Measurements from ENCODE around the gene LGALS12.

LGALS12 gene

GRCh38 chr11:63504054-63504453, 1.8 kb upstream of the LGALS12 start:
- no peak overlapping the region for H3K4me3 ChIP-seq (ENCODE audit: low read length in 2 of 2)
- H3K27me3 ChIP-seq (ENCODE audit: control insufficient read depth in 1 of 2, insufficient read depth in 2 of 2, low read length in 2 of 2) = no peaks in the 10 kb centered on the region
- H3K9ac ChIP-seq (ENCODE audit: low read length in 2 of 2) = no peak overlapping the region
- no peak overlapping the region for H3K27ac ChIP-seq (ENCODE audit: low read length)
- H3K9me3 ChIP-seq (ENCODE audit: control insufficient read depth in 2 of 2, low read length in 2 of 2) = peaks cover 5 to 11% of the 10 kb centered on the region in 2 donors
- no peaks in the 10 kb centered on the region for H3K36me3 ChIP-seq (ENCODE audit: control insufficient read depth in 2 of 2, insufficient read depth in 2 of 2, low read length in 2 of 2)
- peaks cover 7% of the 10 kb centered on the region for H3K4me1 ChIP-seq (ENCODE audit: control insufficient read depth, insufficient read depth, low read length)

- Histone ChIP-seq H3K4me3 (ENCODE audit: low read length in 2 of 2) (no peak overlapping the region), H3K9ac (ENCODE audit: low read length in 2 of 2) (no peak overlapping the region), H3K36me3 (ENCODE audit: control insufficient read depth in 2 of 2, insufficient read depth in 2 of 2, low read length in 2 of 2) (no peaks in the 10 kb centered on the region), H3K9me3 (ENCODE audit: control insufficient read depth in 2 of 2, low read length in 2 of 2) (peaks cover under 1 to 8% of the 10 kb centered on the region in 2 donors), H3K4me1 (ENCODE audit: control insufficient read depth, insufficient read depth, low read length) (peaks cover 7% of the 10 kb centered on the region), H3K27ac (ENCODE audit: low read length) (no peak overlapping the region), H3K27me3 (ENCODE audit: control insufficient read depth in 1 of 2, insufficient read depth in 2 of 2, low read length in 2 of 2) (no peaks in the 10 kb centered on the region)
These were observed 824 bp upstream of the LGALS12 start for GRCh38 chr11:63504933-63505586.

- H3K27me3 ChIP-seq (ENCODE audit: control insufficient read depth in 1 of 2, insufficient read depth in 2 of 2, low read length in 2 of 2) = no peaks in the 10 kb centered on the region
- no peak overlapping the region for H3K27ac ChIP-seq (ENCODE audit: low read length)
- no peak overlapping the region for H3K4me3 ChIP-seq (ENCODE audit: low read length in 2 of 2)
- H3K36me3 ChIP-seq (ENCODE audit: control insufficient read depth in 2 of 2, insufficient read depth in 2 of 2, low read length in 2 of 2) = no peaks in the 10 kb centered on the region
- no peak overlapping the region for H3K9ac ChIP-seq (ENCODE audit: low read length in 2 of 2)
- H3K9me3 ChIP-seq (ENCODE audit: control insufficient read depth in 2 of 2, low read length in 2 of 2) = no peaks in the 10 kb centered on the region
- H3K4me1 ChIP-seq (ENCODE audit: control insufficient read depth, insufficient read depth, low read length) = peaks cover 12% of the 10 kb centered on the region
These were observed 992 bp downstream of the LGALS12 start for GRCh38 chr11:63506876-63507275.

GRCh38 chr11:63507511-63507910, 1.6 kb downstream of the LGALS12 start:
- Histone ChIP-seq H3K9ac (ENCODE audit: low read length in 2 of 2) (no peak overlapping the region), H3K27ac (ENCODE audit: low read length) (no peak overlapping the region), H3K9me3 (ENCODE audit: control insufficient read depth in 2 of 2, low read length in 2 of 2) (no peaks in the 10 kb centered on the region), H3K4me3 (ENCODE audit: low read length in 2 of 2) (no peak overlapping the region), H3K36me3 (ENCODE audit: control insufficient read depth in 2 of 2, insufficient read depth in 2 of 2, low read length in 2 of 2) (no peaks in the 10 kb centered on the region), H3K27me3 (ENCODE audit: control insufficient read depth in 1 of 2, insufficient read depth in 2 of 2, low read length in 2 of 2) (no peaks in the 10 kb centered on the region), H3K4me1 (ENCODE audit: control insufficient read depth, insufficient read depth, low read length) (peaks cover 12% of the 10 kb centered on the region)

GRCh38 chr11:63508009-63508408, 2.1 kb downstream of the LGALS12 start:
- no peak overlapping the region for H3K27ac ChIP-seq (ENCODE audit: low read length)
- H3K4me3 ChIP-seq (ENCODE audit: low read length in 2 of 2) = no peak overlapping the region
- no peak overlapping the region for H3K9ac ChIP-seq (ENCODE audit: low read length in 2 of 2)

GRCh38 chr11:63508745-63509144, 2.9 kb downstream of the LGALS12 start:
- Histone ChIP-seq H3K4me3 (ENCODE audit: low read length in 2 of 2) (no peak overlapping the region), H3K9ac (ENCODE audit: low read length in 2 of 2) (no peak overlapping the region)

More at GRCh38 chr11:63508009-63508408, 2.1 kb downstream of the LGALS12 start:
- peaks cover 12% of the 10 kb centered on the region for H3K4me1 ChIP-seq (ENCODE audit: control insufficient read depth, insufficient read depth, low read length)
- no peaks in the 10 kb centered on the region for H3K9me3 ChIP-seq (ENCODE audit: control insufficient read depth in 2 of 2, low read length in 2 of 2)
- H3K36me3 ChIP-seq (ENCODE audit: control insufficient read depth in 2 of 2, insufficient read depth in 2 of 2, low read length in 2 of 2) = no peaks in the 10 kb centered on the region
- H3K27me3 ChIP-seq (ENCODE audit: control insufficient read depth in 1 of 2, insufficient read depth in 2 of 2, low read length in 2 of 2) = no peaks in the 10 kb centered on the region

GRCh38 chr11:63510360-63511047, 4.6 kb downstream of the LGALS12 start:
- Histone ChIP-seq H3K9me3 (ENCODE audit: control insufficient read depth in 2 of 2, low read length in 2 of 2) (no peaks in the 10 kb centered on the region), H3K36me3 (ENCODE audit: control insufficient read depth in 2 of 2, insufficient read depth in 2 of 2, low read length in 2 of 2) (no peaks in the 10 kb centered on the region), H3K27ac (ENCODE audit: low read length) (no peak overlapping the region), H3K4me3 (ENCODE audit: low read length in 2 of 2) (no peak overlapping the region), H3K9ac (ENCODE audit: low read length in 2 of 2) (no peak overlapping the region), H3K4me1 (ENCODE audit: control insufficient read depth, insufficient read depth, low read length) (peaks cover 5% of the 10 kb centered on the region), H3K27me3 (ENCODE audit: control insufficient read depth in 1 of 2, insufficient read depth in 2 of 2, low read length in 2 of 2) (no peaks in the 10 kb centered on the region)

More at GRCh38 chr11:63508745-63509144, 2.9 kb downstream of the LGALS12 start:
- Histone ChIP-seq H3K4me1 (ENCODE audit: control insufficient read depth, insufficient read depth, low read length) (peaks cover 12% of the 10 kb centered on the region), H3K27me3 (ENCODE audit: control insufficient read depth in 1 of 2, insufficient read depth in 2 of 2, low read length in 2 of 2) (no peaks in the 10 kb centered on the region), H3K27ac (ENCODE audit: low read length) (no peak overlapping the region), H3K9me3 (ENCODE audit: control insufficient read depth in 2 of 2, low read length in 2 of 2) (no peaks in the 10 kb centered on the region), H3K36me3 (ENCODE audit: control insufficient read depth in 2 of 2, insufficient read depth in 2 of 2, low read length in 2 of 2) (no peaks in the 10 kb centered on the region)

- Histone ChIP-seq H3K9ac (ENCODE audit: low read length in 2 of 2) (no peak overlapping the region), H3K36me3 (ENCODE audit: control insufficient read depth in 2 of 2, insufficient read depth in 2 of 2, low read length in 2 of 2) (no peaks in the 10 kb centered on the region), H3K4me1 (ENCODE audit: control insufficient read depth, insufficient read depth, low read length) (peaks cover 5% of the 10 kb centered on the region), H3K9me3 (ENCODE audit: control insufficient read depth in 2 of 2, low read length in 2 of 2) (no peaks in the 10 kb centered on the region), H3K27me3 (ENCODE audit: control insufficient read depth in 1 of 2, insufficient read depth in 2 of 2, low read length in 2 of 2) (no peaks in the 10 kb centered on the region), H3K4me3 (ENCODE audit: low read length in 2 of 2) (no peak overlapping the region), H3K27ac (ENCODE audit: low read length) (no peak overlapping the region)
These were observed 5.3 kb downstream of the LGALS12 start for GRCh38 chr11:63511048-63511748.

- Histone ChIP-seq H3K4me1 (ENCODE audit: control insufficient read depth, insufficient read depth, low read length) (peaks cover 5% of the 10 kb centered on the region), H3K9ac (ENCODE audit: low read length in 2 of 2) (no peak overlapping the region), H3K27me3 (ENCODE audit: control insufficient read depth in 1 of 2, insufficient read depth in 2 of 2, low read length in 2 of 2) (no peaks in the 10 kb centered on the region), H3K9me3 (ENCODE audit: control insufficient read depth in 2 of 2, low read length in 2 of 2) (no peaks in the 10 kb centered on the region), H3K27ac (ENCODE audit: low read length) (no peak overlapping the region), H3K4me3 (ENCODE audit: low read length in 2 of 2) (no peak overlapping the region), H3K36me3 (ENCODE audit: control insufficient read depth in 2 of 2, insufficient read depth in 2 of 2, low read length in 2 of 2) (no peaks in the 10 kb centered on the region)
These were observed 6.9 kb downstream of the LGALS12 start for GRCh38 chr11:63512816-63513215.

GRCh38 chr11:63516109-63516508, 10.2 kb downstream of the LGALS12 start:
- no peak overlapping the region for H3K9ac ChIP-seq (ENCODE audit: low read length in 2 of 2)
- H3K4me1 ChIP-seq (ENCODE audit: control insufficient read depth, insufficient read depth, low read length) = no peaks in the 10 kb centered on the region
- no peaks in the 10 kb centered on the region for H3K9me3 ChIP-seq (ENCODE audit: control insufficient read depth in 2 of 2, low read length in 2 of 2)
- H3K27me3 ChIP-seq (ENCODE audit: control insufficient read depth in 1 of 2, insufficient read depth in 2 of 2, low read length in 2 of 2) = no peaks in the 10 kb centered on the region
- H3K36me3 ChIP-seq (ENCODE audit: control insufficient read depth in 2 of 2, insufficient read depth in 2 of 2, low read length in 2 of 2) = no peaks in the 10 kb centered on the region
- no peak overlapping the region for H3K27ac ChIP-seq (ENCODE audit: low read length)
- no peak overlapping the region for H3K4me3 ChIP-seq (ENCODE audit: low read length in 2 of 2)
